ENCODE data around the gene AHNAK.

- TF ChIP-seq CTCF (IDR thresholded peaks at IDR 0.05) (no peak), POLR2A (IDR thresholded peaks at IDR 0.05) (no peak)
These were observed 45.1 kb downstream of the AHNAK start for GRCh38 chr11:62501432-62501891.
